CD14-positive monocyte (primary cell): ENCODE measurements around the gene SLC24A3. TPM values are rescaled to one million over a fixed set of nuclear protein-coding genes. Genes with fewer than 3 reads are reported as not detected.

Experiments used
- DNase-seq, 3 donors: peaks; one replicate each; pipeline ENCODE4 v3.0.0-alpha.2; 2011 to 2022
- H2AFZ ChIP-seq: 2 replicates; pipeline ENCODE4 v1.6.0; 2012; ENCODE audit warnings: mild to moderate bottlenecking, low read depth, low read length, inconsistent platforms; ENCODE audit not compliant: insufficient read depth, poor library complexity, severe bottlenecking
- H3K27ac ChIP-seq, 2 donors: 1 replicate in 1 of 2; 2 replicates in 1 of 2; pipeline ENCODE4 v1.5.1; 2012 to 2013; ENCODE audit warnings: low read length in 2 of 2, control low read depth in 1 of 2, inconsistent platforms in 1 of 2, low read depth in 1 of 2, mild to moderate bottlenecking in 1 of 2
- H3K27me3 ChIP-seq, 2 donors: one replicate each; pipeline versions ENCODE4 v1.6.0 to v1.6.1; 2011 to 2013; ENCODE audit warnings: low read length in 2 of 2; ENCODE audit not compliant: control insufficient read depth in 2 of 2, insufficient read depth in 2 of 2
- H3K36me3 ChIP-seq, 2 donors: replicated peaks in 1 of 2; 1 replicate in 1 of 2; 2 replicates in 1 of 2; pipeline versions ENCODE4 v1.5.1 to v1.6.1; 2012 to 2013; ENCODE audit warnings: low read length in 2 of 2, control low read depth in 1 of 2, inconsistent platforms in 1 of 2, mild to moderate bottlenecking in 1 of 2; ENCODE audit not compliant: insufficient read depth in 2 of 2, control insufficient read depth in 1 of 2
- H3K4me1 ChIP-seq, 2 donors: 1 replicate in 1 of 2; 2 replicates in 1 of 2; pipeline versions ENCODE4 v1.5.1 to v1.6.1; 2012 to 2013; ENCODE audit warnings: low read length in 2 of 2, control low read depth in 1 of 2, inconsistent platforms in 1 of 2, mild to moderate bottlenecking in 1 of 2, moderate library complexity in 1 of 2; ENCODE audit not compliant: insufficient read depth in 2 of 2, control insufficient read depth in 1 of 2
- H3K4me2 ChIP-seq: replicated peaks from 2 replicates; pipeline ENCODE3; 2012; ENCODE audit warnings: low read length, moderate library complexity, mild to moderate bottlenecking; ENCODE audit not compliant: poor library complexity, severe bottlenecking; ENCODE audit errors: extremely low read depth
- H3K4me3 ChIP-seq, 3 experiments: fragments of 200-600 bp in 1 of 3; sonication (generic) in 1 of 3; replicated peaks in 1 of 3; 1 replicate in 2 of 3; 2 replicates in 1 of 3; pipeline ENCODE4 v1.5.1; 2011 to 2013; ENCODE audit warnings: low read length in 3 of 3, mild to moderate bottlenecking in 3 of 3, control low read depth in 2 of 3, low read depth in 2 of 3, inconsistent platforms in 1 of 3, moderate library complexity in 1 of 3
- H3K79me2 ChIP-seq: 2 replicates; pipeline ENCODE4 v1.6.0; 2012; ENCODE audit warnings: mild to moderate bottlenecking, control low read depth, inconsistent platforms, low read length, moderate library complexity; ENCODE audit not compliant: insufficient read depth
- H3K9ac ChIP-seq: 2 replicates; pipeline ENCODE4 v1.6.0; 2017; ENCODE audit warnings: low read length, mild to moderate bottlenecking; ENCODE audit not compliant: insufficient read depth, poor library complexity, severe bottlenecking
- H3K9me3 ChIP-seq, 2 donors: replicated peaks in 1 of 2; 1 replicate in 1 of 2; 2 replicates in 1 of 2; pipeline versions ENCODE4 v1.5.1 to v1.6.1; 2012 to 2013; ENCODE audit warnings: low read length in 2 of 2, control low read depth in 1 of 2; ENCODE audit not compliant: control insufficient read depth in 1 of 2, insufficient read depth in 1 of 2
- H4K20me1 ChIP-seq: 2 replicates; pipeline ENCODE4 v1.6.0; 2012; ENCODE audit warnings: mild to moderate bottlenecking, low read length, control low read depth, moderate library complexity; ENCODE audit not compliant: insufficient read depth
- H3K27ac Mint-ChIP-seq, 7 donors: one replicate each; pipeline ENCODE4 v1.8.0; 2020; ENCODE audit warnings: mild to moderate bottlenecking in 7 of 7, mixed read lengths in 7 of 7, moderate library complexity in 6 of 7, inconsistent platforms in 2 of 7
- H3K27me3 Mint-ChIP-seq, 3 donors: one replicate each; pipeline ENCODE4 v1.8.0; 2021 to 2022; ENCODE audit warnings: low read depth in 3 of 3, mild to moderate bottlenecking in 3 of 3, mixed read lengths in 3 of 3, moderate library complexity in 3 of 3, inconsistent platforms in 1 of 3
- H3K36me3 Mint-ChIP-seq, 2 donors: one replicate each; pipeline ENCODE4 v1.8.0; 2020; ENCODE audit warnings: mixed read lengths in 2 of 2, inconsistent platforms in 1 of 2, mild to moderate bottlenecking in 1 of 2
- H3K4me1 Mint-ChIP-seq: one replicate; pipeline ENCODE4 v1.8.0; 2020; ENCODE audit warnings: mild to moderate bottlenecking, mixed read lengths
- H3K4me3 Mint-ChIP-seq, 2 donors: one replicate each; pipeline ENCODE4 v1.8.0; 2020; ENCODE audit warnings: mild to moderate bottlenecking in 2 of 2, mixed read lengths in 2 of 2, moderate library complexity in 1 of 2
- H3K9me3 Mint-ChIP-seq, 7 donors: one replicate each; pipeline ENCODE4 v1.8.0; 2020 to 2022; ENCODE audit warnings: mixed read lengths in 7 of 7, mild to moderate bottlenecking in 6 of 7, moderate library complexity in 6 of 7, inconsistent platforms in 2 of 7
- WGBS: methylation state at CpG from one replicate; pipeline ENCODE4 v1.1.5; 2013; ENCODE audit warnings: missing lambda C conversion rate; ENCODE audit not compliant: insufficient coverage; 5-methylcytosine and 5-hydroxymethylcytosine counted together
- intact Hi-C, 2 donors: fragments of 100-400 bp; cut with micrococcal nuclease; formaldehyde crosslinking; loops; one replicate each; pipeline versions ENCODE4 v1.15.0 to v1.15.1; 2023
- polyA plus RNA-seq, 3 donors: library from polyadenylated mRNA; depleted of rRNA in 1 of 3; unstranded in 2 of 3; stranded (reverse) in 1 of 3; fragments of 300-500 nt in 2 of 3; fragments of >200 nt in 1 of 3; fragmentation: Illumina TruSeq in 2 of 3; gene quantifications; 1 replicate in 2 of 3; 2 replicates in 1 of 3; pipeline ENCODE4 v1.2.3, GENCODE V29; 2012 to 2021
- TF ChIP-seq, protein P1 (sequence below): fragments of 200-600 bp; IDR thresholded peaks from one replicate; pipeline ENCODE4 v1.8.0; 2022; ENCODE audit warnings: antibody characterized with exemption, mild to moderate bottlenecking

The SLC24A3 gene
- polyA plus RNA-seq, 3 donors: 0.04 to 0.08 TPM; not detected in 1

DNA sequence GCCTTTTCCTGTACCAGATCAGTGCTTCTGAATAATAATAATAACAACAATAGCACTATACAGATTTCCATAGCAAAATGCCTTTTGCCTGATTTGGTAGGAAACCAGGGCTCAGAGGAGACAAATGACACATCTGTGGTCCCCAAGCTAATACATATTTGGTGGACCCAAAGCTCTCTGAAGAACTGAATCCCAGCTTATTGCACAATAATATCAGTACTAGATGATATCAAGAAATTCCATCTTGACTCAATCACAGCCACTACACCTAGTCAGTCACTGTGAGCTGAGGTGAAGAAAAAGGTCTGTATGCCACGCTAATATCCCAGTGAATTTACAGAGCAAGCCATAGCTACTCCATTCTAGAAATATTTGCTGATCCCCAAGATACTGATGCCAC is 275.0 kb downstream of the SLC24A3 start:
- TF ChIP-seq, protein P1, sequence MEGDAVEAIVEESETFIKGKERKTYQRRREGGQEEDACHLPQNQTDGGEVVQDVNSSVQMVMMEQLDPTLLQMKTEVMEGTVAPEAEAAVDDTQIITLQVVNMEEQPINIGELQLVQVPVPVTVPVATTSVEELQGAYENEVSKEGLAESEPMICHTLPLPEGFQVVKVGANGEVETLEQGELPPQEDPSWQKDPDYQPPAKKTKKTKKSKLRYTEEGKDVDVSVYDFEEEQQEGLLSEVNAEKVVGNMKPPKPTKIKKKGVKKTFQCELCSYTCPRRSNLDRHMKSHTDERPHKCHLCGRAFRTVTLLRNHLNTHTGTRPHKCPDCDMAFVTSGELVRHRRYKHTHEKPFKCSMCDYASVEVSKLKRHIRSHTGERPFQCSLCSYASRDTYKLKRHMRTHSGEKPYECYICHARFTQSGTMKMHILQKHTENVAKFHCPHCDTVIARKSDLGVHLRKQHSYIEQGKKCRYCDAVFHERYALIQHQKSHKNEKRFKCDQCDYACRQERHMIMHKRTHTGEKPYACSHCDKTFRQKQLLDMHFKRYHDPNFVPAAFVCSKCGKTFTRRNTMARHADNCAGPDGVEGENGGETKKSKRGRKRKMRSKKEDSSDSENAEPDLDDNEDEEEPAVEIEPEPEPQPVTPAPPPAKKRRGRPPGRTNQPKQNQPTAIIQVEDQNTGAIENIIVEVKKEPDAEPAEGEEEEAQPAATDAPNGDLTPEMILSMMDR: no peak
- WGBS: 100% methylated on average over 1 of the region's 1 CpG
- Histone ChIP-seq H3K79me2 (no peaks in the 10 kb centered on the region), H3K27ac (no peak overlapping the region), H2AFZ (no peak overlapping the region), H3K4me1 (no peaks in the 10 kb centered on the region), H3K27me3 (no peaks in the 10 kb centered on the region), H3K9ac (no peak overlapping the region), H3K4me3 (no peak overlapping the region), H3K9me3 (no peaks in the 10 kb centered on the region), H3K4me2 (no peak overlapping the region), H3K36me3 (no peaks in the 10 kb centered on the region), H4K20me1 (no peaks in the 10 kb centered on the region)
- DNase-seq: no peak
- intact Hi-C loops: no loop called here
- Mint-ChIP-seq H3K27me3 (peaks cover 0 to 4% (median 1%) of the 10 kb centered on the region in 3 donors), H3K36me3 (no peaks in the 10 kb centered on the region), H3K27ac (no peak overlapping the region), H3K4me3 (no peak overlapping the region), H3K4me1 (no peaks in the 10 kb centered on the region), H3K9me3 (peaks cover 0 to 3% (median 0%) of the 10 kb centered on the region in 7 donors)

- H3K9ac ChIP-seq: no peak overlapping the region
- Mint-ChIP-seq H3K27ac (no peak overlapping the region), H3K9me3 (no peaks in the 10 kb centered on the region), H3K36me3 (no peaks in the 10 kb centered on the region), H3K27me3 (peaks cover 0 to 6% (median 0%) of the 10 kb centered on the region in 3 donors), H3K4me1 (no peaks in the 10 kb centered on the region), H3K4me3 (no peak overlapping the region)
- H3K27me3 ChIP-seq: no peaks in the 10 kb centered on the region
- no peaks in the 10 kb centered on the region for H3K36me3 ChIP-seq
- no peak overlapping the region for H3K27ac ChIP-seq
- no peak overlapping the region for H2AFZ ChIP-seq
- intact Hi-C loops: no loop called here
- H3K79me2 ChIP-seq: no peaks in the 10 kb centered on the region
- no peak overlapping the region for H3K4me2 ChIP-seq
- TF ChIP-seq, protein P1: no peak
- WGBS: 94% methylated on average over 3 of the region's 4 CpGs
- H3K9me3 ChIP-seq: no peaks in the 10 kb centered on the region
- H4K20me1 ChIP-seq: no peaks in the 10 kb centered on the region
- DNase-seq: no peak
- no peaks in the 10 kb centered on the region for H3K4me1 ChIP-seq
- no peak overlapping the region for H3K4me3 ChIP-seq
Observed at GRCh38 chr20:19491241-19491640, 278.8 kb downstream of the SLC24A3 start.
